Caco-2 (cell line): ENCODE data around the gene MPI. TPM values are rescaled to one million over a fixed set of nuclear protein-coding genes. Genes with fewer than 3 reads are reported as not detected.
A peak's percentile ranks its signal among the peaks of the same experiment; 100 is the strongest.

ENCODE experiments used
- BruUV-seq: library from RNA; stranded (reverse); fragments of 400-500 nt; replicated peaks from 2 replicates; lab custom pipeline; 2021; lab: Mats Ljungman, UMichigan
- CTCF ChIA-PET: fragments of 300-600 bp; sonication (Branson Sonifier 250); formaldehyde crosslinking; loops from one replicate; lab custom pipeline; 2022; ENCODE audit warnings: antibody characterized with exemption; lab: Charles Lee
- POLR2A ChIA-PET: fragments of 300-600 bp; sonication (Branson Sonifier 250); formaldehyde crosslinking; loops from one replicate; lab custom pipeline; 2022; ENCODE audit warnings: antibody characterized with exemption; lab: Charles Lee
- DNase-seq, 2 experiments: peaks; one replicate each; pipeline versions ENCODE4 v3.0.0 to v3.0.0-alpha.2; 2020 to 2022
- H3K27me3 ChIP-seq: replicated peaks from 2 replicates; pipeline ENCODE4 v1.6.0; 2011; ENCODE audit warnings: low read length; ENCODE audit not compliant: control insufficient read depth, insufficient read depth
- H3K36me3 ChIP-seq: 2 replicates; pipeline ENCODE4 v1.5.1; 2011; ENCODE audit warnings: low read length; ENCODE audit not compliant: control insufficient read depth, insufficient read depth
- H3K4me1 ChIP-seq: fragments of 250-450 bp; sonication (Bioruptor Pico); 2 replicates; pipeline ENCODE4 v1.5.1; 2020; ENCODE audit warnings: mild to moderate bottlenecking
- H3K4me3 ChIP-seq: 2 replicates; pipeline ENCODE4 v1.5.1; 2011; ENCODE audit warnings: low read depth, mild to moderate bottlenecking, control low read depth, low read length
- H3K9me3 ChIP-seq: fragments of 250-450 bp; sonication (Bioruptor Pico); 2 replicates; pipeline ENCODE4 v1.5.1; 2020; ENCODE audit warnings: mild to moderate bottlenecking, moderate library complexity
- H3K27ac Mint-ChIP-seq: one replicate; pipeline ENCODE4 v1.8.0; 2022; ENCODE audit warnings: mixed read lengths; ENCODE audit not compliant: unreplicated experiment
- H3K27me3 Mint-ChIP-seq: one replicate; pipeline ENCODE4 v1.8.0; 2022; ENCODE audit warnings: mixed read lengths; ENCODE audit not compliant: insufficient read depth, unreplicated experiment
- H3K36me3 Mint-ChIP-seq: one replicate; pipeline ENCODE4 v1.8.0; 2022; ENCODE audit warnings: mild to moderate bottlenecking, mixed read lengths; ENCODE audit not compliant: insufficient read depth, unreplicated experiment
- H3K4me1 Mint-ChIP-seq: one replicate; pipeline ENCODE4 v1.8.0; 2022; ENCODE audit warnings: low read depth, mixed read lengths; ENCODE audit not compliant: unreplicated experiment
- H3K4me3 Mint-ChIP-seq: one replicate; pipeline ENCODE4 v1.8.0; 2022; ENCODE audit warnings: mild to moderate bottlenecking, moderate library complexity, mixed read lengths; ENCODE audit not compliant: unreplicated experiment
- H3K9me3 Mint-ChIP-seq: one replicate; pipeline ENCODE4 v1.8.0; 2022; ENCODE audit warnings: mixed read lengths; ENCODE audit not compliant: unreplicated experiment
- CTCF ChIP-seq, 2 experiments: fragments of 200-600 bp in 1 of 2; IDR thresholded peaks; 1 replicate in 1 of 2; 2 replicates in 1 of 2; pipeline versions ENCODE4 v1.5.1 to v1.8.0; 2011 to 2022; ENCODE audit warnings: antibody characterized with exemption in 1 of 2, control low read depth in 1 of 2, inconsistent platforms in 1 of 2, low read depth in 1 of 2, low read length in 1 of 2, mild to moderate bottlenecking in 1 of 2, moderate library complexity in 1 of 2; ENCODE audit not compliant: insufficient read depth in 1 of 2, severe bottlenecking in 1 of 2, unreplicated experiment in 1 of 2
- intact Hi-C: fragments of 100-400 bp; cut with micrococcal nuclease; formaldehyde crosslinking; loops from one replicate; pipeline ENCODE4 v1.10.0; 2022; ENCODE audit not compliant: unreplicated experiment
- total RNA-seq: library from RNA; stranded (reverse); gene quantifications from 2 replicates; pipeline ENCODE4 v1.2.3, GENCODE V29; 2022

MPI gene
- total RNA-seq, 1 experiment from 2014 or later, result 29.1 TPM

GRCh38 chr15:74896316-74896715 lies 6.5 kb downstream of the MPI start:
- no peaks in the 10 kb centered on the region for H3K27me3 Mint-ChIP-seq
- Histone ChIP-seq H3K4me3 (no peak overlapping the region), H3K4me1 (no peaks in the 10 kb centered on the region), H3K9me3 (no peaks in the 10 kb centered on the region), H3K27me3 (no peaks in the 10 kb centered on the region), H3K36me3 (no peaks in the 10 kb centered on the region)
- no peak overlapping the region for H3K4me3 Mint-ChIP-seq
- no peak overlapping the region for H3K27ac Mint-ChIP-seq
- no peak for TF ChIP-seq CTCF (IDR thresholded peaks at IDR 0.05; ENCODE audit: insufficient read depth in 1 of 2, low read depth in 1 of 2, low read length in 1 of 2, severe bottlenecking in 1 of 2, unreplicated experiment in 1 of 2)
- ChIA-PET POLR2A (interaction anchor here (0.6 kb wide), 2 partner anchors 15 to 58 kb away, joined by 3 read pairs; no protein-coding TSS in a partner anchor), CTCF (no interaction called here)
- no peaks in the 10 kb centered on the region for H3K9me3 Mint-ChIP-seq
- no peaks in the 10 kb centered on the region for H3K4me1 Mint-ChIP-seq
- BruUV-seq, result no TSS peak
- intact Hi-C loops, result loop anchor here (5.0 kb wide), 1 partner anchor 209 kb away; no protein-coding TSS in a partner anchor
- no peak for DNase-seq
- peaks cover 56% of the 10 kb centered on the region for H3K36me3 Mint-ChIP-seq

GRCh38 chr15:74897300-74897701 lies 7.5 kb downstream of the MPI start:
- peaks cover 66% of the 10 kb centered on the region for H3K36me3 Mint-ChIP-seq
- Histone ChIP-seq H3K27me3 (no peaks in the 10 kb centered on the region), H3K4me3 (no peak overlapping the region), H3K9me3 (no peaks in the 10 kb centered on the region), H3K36me3 (no peaks in the 10 kb centered on the region), H3K4me1 (no peaks in the 10 kb centered on the region)
- BruUV-seq, result no TSS peak
- H3K27ac Mint-ChIP-seq, result no peak overlapping the region
- ChIA-PET CTCF (no interaction called here), POLR2A (interaction anchor here (1.1 to 1.3 kb wide), 2 partner anchors 9 to 27 kb away, joined by 3 to 4 read pairs; partner anchors contain the start of gene FAM219B)
- H3K4me1 Mint-ChIP-seq, result no peaks in the 10 kb centered on the region
- intact Hi-C loops, result loop anchor here (5.0 kb wide), 1 partner anchor 210 kb away; no protein-coding TSS in a partner anchor
- no peak for TF ChIP-seq CTCF (IDR thresholded peaks at IDR 0.05; ENCODE audit: insufficient read depth in 1 of 2, low read depth in 1 of 2, low read length in 1 of 2, severe bottlenecking in 1 of 2, unreplicated experiment in 1 of 2)
- H3K9me3 Mint-ChIP-seq, result no peaks in the 10 kb centered on the region
- DNase-seq, result no peak
- H3K27me3 Mint-ChIP-seq, result no peaks in the 10 kb centered on the region
- H3K4me3 Mint-ChIP-seq, result no peak overlapping the region

- TF ChIP-seq CTCF (IDR thresholded peaks at IDR 0.05; ENCODE audit: insufficient read depth in 1 of 2, low read depth in 1 of 2, low read length in 1 of 2, severe bottlenecking in 1 of 2, unreplicated experiment in 1 of 2), result peak; percentile 72 to 87
- H3K4me3 ChIP-seq, result no peak overlapping the region
- no peaks in the 10 kb centered on the region for H3K9me3 ChIP-seq
- DNase-seq, result peak; percentile 66 to 81
- no peaks in the 10 kb centered on the region for H3K27me3 Mint-ChIP-seq
- no peak overlapping the region for H3K27ac Mint-ChIP-seq
- no peaks in the 10 kb centered on the region for H3K4me1 Mint-ChIP-seq
- ChIA-PET CTCF (interaction anchor here (0.5 to 2.0 kb wide), 29 partner anchors 9 to 131 kb away, joined by 3 to 22 read pairs (median 4); partner anchors contain the start of genes COX5A, MPI, RPP25 and SCAMP2), POLR2A (interaction anchor here (0.6 to 1.2 kb wide), 4 partner anchors 12 to 302 kb away, joined by 3 to 13 read pairs (median 4); partner anchors contain the start of gene MPI)
- no peaks in the 10 kb centered on the region for H3K27me3 ChIP-seq
- H3K36me3 ChIP-seq, result peaks cover 5% of the 10 kb centered on the region
- H3K36me3 Mint-ChIP-seq, result peaks cover 92% of the 10 kb centered on the region
- H3K9me3 Mint-ChIP-seq, result no peaks in the 10 kb centered on the region
- H3K4me3 Mint-ChIP-seq, result no peak overlapping the region
- no TSS peak for BruUV-seq
- intact Hi-C loops, result loop anchor here (1.0 kb wide), 2 partner anchors 11 to 49 kb away; partner anchors contain the start of gene MPI
- peaks cover 4% of the 10 kb centered on the region; the same call in 1 of the 2 replicates for H3K4me1 ChIP-seq
These were observed 11.8 kb downstream of the MPI start for GRCh38 chr15:74901612-74902063.
